ENCODE results near the gene C1QB.

Gene C1QB

DNA sequence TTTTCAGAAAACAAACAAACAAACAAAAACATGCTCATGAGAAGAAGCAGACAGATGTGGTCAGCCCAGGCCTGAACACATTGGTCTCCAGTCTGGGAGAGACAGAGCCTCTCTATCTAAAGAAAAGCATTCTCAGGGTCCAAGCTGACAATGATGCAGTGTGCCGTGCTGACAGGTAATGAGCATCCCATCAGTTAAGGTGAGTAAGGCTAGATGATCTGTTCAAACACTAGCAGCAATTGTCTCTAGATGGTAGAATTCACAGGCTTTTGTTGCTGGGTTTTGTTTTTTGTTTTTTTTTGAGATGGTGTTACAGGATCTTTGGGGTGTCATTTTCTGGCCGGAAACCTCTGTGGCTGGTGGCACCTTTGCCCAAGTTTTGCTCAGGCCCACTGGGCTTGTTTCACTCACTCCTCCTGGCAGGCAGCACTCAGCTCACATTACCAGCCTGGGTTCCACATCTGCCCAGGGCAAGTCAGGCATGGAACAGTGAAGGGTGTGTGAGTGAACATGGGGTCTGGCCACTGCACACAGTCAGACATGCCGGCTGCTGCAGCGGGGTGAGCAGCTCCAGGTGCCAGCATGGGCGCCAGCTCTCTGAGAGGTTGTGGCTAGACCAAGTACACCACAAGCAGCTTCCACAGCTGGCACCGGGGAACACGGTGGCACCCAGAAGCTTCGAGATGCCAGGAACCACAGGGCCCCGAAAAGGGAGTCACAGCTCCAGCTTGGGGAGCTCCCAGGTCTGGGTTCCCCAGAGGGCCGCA, 19.2 kb upstream of the C1QB start:
- no peak for DNase-seq (ENCODE audit: low spot score)

DNA sequence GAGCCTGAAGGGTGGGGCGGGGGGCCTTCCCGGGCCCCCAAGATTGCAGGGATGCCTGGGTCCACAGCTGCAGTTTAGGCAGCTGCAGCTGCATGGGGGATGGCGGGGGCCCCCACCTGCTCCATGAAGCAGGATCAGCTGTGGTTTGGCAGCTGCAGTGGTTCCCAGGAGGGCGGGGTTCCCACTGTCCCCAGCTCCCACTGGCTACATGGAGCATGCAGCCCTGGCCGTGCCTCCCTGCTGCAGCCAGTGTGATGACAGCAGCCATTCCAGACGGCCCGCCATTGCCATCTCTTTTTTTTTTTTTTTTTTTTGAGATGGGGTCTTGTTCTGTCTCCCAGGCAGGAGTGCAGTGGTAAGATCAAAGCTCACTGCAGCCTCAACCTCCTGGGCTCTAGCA, 17.6 kb upstream of the C1QB start:
- DNase-seq (ENCODE audit: low spot score), result no peak

DNA sequence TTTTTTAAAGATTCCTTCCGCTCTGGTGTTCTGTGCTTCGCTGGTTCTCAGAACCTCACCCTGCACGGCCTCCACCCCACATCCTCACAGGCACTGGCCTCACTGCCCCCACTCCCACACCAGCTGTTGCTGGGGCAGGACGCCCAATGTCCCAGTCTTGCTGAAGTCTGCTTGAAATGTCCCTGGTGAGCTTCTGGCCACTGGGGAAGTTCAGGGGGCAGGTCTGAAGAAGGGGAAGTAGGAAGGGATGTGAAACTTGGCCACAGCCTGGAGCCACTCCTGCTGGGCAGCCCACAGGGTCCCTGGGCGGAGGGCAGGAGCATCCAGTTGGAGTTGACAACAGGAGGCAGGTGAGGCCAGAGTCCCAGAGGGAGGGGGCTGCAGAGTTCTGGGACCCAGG, 16.7 kb upstream of the C1QB start, which contains the start of gene C1QA:
C1QA (plus strand) TSS at position 276 of the 400 bp plus-strand sequence. CDS start 989 bp downstream, outside the sequence.
- no peak for DNase-seq (ENCODE audit: low spot score)

DNA sequence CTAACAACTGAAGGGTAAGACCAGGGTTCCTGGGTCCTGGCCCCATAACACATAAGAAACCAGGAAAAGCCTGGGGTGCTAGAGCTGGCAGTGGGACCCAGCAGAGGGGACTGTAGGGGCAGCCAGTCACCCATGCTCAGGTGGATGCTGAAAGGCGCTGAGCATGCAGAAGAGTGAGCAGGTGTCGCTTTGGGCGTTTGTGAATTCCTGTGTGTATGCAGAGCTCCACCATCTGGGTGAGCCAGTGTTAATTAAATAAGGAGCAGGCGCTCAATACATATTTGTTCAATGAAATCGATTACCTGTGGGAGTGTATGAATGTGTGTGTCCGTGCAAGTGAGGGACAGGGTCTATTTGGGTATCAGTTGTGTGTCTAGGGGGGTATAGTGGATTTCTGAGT, 16.1 kb upstream of the C1QB start:
- DNase-seq (ENCODE audit: low spot score), result no peak

DNA sequence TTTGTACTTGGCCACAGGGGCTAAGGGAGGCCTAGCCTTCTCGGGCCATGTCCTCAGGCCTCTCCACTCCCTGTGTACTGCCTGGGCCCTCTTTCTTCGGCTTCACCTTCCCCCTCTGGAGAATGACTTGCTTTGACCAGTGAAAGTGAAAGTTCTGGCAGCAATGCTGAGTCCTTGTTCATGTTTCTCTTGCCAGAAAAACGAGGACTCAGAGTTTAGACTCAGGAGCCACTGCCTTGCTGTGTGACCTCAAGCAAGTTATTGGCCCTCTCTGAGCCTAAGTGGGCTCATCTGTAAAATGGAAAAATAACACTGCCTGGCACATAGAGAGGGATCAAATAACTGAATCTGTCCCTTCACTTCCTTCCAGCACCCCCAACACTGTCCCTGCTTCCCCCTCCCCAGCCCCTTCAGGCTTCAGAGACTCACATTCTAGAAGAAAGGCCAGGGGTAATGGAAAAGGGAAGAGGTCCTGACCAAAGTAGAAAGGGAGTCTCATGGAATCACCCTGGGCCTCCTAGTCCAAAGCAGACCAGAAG, 15.1 kb upstream of the C1QB start:
- no peak for DNase-seq (ENCODE audit: low spot score)

DNA sequence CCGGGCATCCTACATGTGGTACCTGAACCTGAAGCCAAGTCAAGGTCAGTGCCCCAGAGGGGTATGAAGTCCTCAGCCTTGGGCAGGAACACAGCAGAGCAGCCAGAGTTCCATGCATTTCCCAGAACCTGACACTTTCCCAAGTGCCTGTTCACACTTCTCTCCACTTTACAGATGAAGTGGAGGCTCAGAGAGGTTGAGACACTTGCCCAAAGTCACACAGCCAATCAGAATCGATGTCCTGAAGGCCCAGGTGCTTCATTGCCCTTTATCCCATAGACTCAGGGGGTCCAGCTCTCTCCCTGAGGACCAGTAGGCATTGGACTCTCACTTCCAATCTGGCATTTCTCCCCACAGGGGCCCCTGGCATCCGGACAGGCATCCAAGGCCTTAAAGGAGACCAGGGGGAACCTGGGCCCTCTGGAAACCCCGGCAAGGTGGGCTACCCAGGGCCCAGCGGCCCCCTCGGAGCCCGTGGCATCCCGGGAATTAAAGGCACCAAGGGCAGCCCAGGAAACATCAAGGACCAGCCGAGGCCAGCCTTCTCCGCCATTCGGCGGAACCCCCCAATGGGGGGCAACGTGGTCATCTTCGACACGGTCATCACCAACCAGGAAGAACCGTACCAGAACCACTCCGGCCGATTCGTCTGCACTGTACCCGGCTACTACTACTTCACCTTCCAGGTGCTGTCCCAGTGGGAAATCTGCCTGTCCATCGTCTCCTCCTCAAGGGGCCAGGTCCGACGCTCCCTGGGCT, 14.4 kb upstream of the C1QB start:
- no peak for DNase-seq (ENCODE audit: low spot score)

DNA sequence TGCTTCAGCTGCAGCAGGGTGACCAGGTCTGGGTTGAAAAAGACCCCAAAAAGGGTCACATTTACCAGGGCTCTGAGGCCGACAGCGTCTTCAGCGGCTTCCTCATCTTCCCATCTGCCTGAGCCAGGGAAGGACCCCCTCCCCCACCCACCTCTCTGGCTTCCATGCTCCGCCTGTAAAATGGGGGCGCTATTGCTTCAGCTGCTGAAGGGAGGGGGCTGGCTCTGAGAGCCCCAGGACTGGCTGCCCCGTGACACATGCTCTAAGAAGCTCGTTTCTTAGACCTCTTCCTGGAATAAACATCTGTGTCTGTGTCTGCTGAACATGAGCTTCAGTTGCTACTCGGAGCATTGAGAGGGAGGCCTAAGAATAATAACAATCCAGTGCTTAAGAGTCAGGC, 13.8 kb upstream of the C1QB start:
- DNase-seq (ENCODE audit: low spot score), result no peak

DNA sequence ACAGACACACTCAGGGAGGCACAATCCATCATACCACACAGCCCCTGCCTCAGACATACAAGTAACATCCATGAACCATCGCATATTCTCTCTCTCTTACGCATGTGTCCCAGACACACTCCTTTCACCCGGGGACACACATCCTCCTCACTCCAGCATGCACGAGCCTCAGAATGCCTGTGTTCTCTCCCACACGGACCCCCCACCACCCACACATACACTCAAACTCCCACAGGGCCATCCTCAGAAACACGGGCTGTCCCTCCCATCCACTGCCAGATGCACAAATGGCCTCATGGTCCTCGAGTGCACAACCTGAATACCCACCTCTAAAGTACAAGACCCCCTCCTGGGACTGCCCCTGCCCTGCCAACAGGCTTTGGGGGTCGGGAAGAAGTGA, 11.8 kb upstream of the C1QB start:
- DNase-seq (ENCODE audit: low spot score), result no peak

DNA sequence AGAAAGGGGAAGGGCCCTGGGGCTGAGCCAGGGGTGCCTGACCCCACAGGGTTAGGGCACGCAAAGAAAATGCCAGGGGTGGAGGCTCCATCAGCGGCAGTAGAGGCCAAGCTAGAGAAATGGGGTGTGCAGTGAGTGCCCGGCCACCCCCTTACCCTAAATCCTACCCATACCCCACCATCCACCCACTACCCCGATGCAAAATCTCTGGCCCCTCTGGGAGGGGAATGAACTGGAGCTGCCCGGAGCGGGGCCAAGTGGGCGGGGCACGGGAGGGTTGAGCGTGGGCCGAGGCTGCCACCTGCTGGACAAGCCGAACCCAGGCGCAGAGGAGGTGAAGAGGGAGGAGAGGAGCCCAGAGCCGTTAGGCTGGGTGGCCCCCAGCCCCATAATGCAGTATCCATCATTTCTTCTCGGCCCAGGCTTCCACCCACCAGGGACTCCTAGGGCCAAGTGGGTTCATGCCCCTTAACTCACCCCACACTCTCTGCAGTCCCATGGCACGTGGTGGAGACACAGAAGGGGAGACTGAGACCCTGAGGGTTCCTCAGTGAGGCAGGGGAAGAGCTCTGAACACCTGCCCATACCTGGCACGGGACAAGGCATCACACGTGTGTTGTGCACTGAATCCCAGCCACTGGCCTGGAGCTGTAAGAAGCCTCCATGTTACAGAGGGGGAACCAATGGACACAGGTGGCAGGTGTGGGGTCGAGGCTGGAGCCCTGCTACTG, 11.0 kb upstream of the C1QB start:
- peak; percentile 49 for DNase-seq (ENCODE audit: low spot score)

DNA sequence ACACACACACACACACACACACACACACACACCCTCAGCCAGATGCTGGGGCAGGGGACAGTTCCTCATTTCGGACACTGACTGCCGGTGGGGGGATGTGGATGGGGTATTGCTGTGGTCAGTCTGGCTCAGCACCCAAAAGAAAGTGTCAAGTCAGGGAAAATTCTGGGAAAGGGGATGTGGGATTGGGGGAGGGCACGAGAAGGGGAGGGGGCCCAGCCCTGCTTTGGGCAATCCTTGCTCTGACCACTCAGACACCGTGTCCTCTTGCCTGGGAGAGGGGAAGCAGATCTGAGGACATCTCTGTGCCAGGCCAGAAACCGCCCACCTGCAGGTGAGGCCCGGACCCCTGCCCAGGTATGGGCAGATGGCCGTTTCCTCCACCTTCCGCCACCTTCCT, 9.7 kb upstream of the C1QB start, which contains the start of gene C1QC:
C1QC (plus strand) TSS at position 253 of the 400 bp plus-strand sequence. CDS start 391 bp downstream, outside the sequence.
- DNase-seq (ENCODE audit: low spot score), result no peak

DNA sequence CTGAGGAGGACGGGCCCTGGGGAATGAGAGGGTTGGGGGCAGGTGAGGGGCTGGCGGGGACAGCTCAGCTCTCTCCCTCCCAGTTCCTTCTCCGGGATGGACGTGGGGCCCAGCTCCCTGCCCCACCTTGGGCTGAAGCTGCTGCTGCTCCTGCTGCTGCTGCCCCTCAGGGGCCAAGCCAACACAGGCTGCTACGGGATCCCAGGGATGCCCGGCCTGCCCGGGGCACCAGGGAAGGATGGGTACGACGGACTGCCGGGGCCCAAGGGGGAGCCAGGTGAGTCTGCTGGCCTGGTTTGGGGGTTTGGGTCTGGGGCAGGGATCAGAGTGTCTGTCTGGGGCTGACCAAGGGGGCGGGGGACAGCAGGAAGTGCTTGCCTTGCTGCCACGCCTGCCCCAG, 9.1 kb upstream of the C1QB start:
- DNase-seq (ENCODE audit: low spot score), result no peak

DNA sequence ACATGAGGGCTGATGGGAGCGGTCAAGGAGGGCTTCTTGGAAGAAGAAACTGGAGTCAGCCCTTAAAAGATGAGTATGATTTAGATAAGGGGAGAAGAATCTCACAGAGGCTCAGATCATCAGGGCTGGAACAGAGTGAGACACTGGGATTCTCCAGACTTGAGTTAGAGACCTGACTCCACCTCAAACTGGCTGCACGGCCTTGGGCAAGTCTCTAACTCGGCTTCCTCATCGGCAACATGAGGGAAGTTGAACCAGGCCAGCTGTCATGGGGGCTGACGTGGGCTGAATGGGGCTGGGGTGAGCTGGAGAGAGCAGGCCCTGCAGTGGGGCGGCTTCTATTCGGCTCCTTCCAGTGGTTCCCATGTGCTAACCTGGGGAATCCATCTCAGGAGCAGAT, 7.1 kb upstream of the C1QB start:
- no peak for DNase-seq (ENCODE audit: low spot score)

DNA sequence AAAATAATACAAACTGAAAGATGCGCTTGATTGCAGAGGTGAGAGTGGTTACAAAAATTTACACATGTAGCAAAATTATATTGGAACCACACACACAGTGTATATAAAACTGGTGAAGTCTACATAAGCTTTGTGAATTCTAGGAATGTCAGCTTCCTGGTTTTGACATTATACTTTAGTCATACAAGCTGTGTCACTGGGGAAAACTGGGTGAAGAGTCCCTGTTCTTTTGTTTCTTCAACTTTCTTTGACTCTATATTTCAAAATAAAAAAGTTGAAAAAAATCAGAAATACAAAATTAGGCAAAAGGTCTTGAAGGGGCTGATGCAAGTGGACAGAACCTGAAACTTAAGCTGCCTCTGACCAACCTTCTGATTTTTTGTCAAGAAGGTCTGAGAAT, 6.7 kb upstream of the C1QB start:
- no peak for DNase-seq (ENCODE audit: low spot score)

DNA sequence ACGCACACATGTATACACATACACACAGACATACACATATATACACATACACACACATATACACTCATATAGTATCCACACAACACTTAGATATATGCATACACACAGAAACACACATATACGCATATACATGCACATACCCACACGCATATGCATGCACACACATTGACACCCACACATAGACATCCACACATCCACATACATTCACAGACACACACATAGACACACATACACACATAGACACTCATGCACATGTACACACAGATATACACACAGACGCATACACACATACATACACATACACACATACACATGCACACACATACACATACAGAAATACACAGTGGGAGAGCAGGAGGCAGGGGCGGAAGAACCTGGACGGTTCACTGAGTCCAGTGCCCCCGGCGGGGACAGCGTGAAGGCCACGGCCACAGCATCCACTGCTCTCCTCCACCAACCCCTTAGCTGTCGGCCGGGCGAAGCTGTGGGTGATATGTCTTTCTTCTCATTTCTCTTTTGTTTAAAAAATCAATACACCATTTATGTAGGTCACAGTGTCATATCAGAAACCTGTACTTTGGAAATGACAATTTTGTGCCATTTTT, 2.8 kb upstream of the C1QB start:
- DNase-seq (ENCODE audit: low spot score), result no peak

DNA sequence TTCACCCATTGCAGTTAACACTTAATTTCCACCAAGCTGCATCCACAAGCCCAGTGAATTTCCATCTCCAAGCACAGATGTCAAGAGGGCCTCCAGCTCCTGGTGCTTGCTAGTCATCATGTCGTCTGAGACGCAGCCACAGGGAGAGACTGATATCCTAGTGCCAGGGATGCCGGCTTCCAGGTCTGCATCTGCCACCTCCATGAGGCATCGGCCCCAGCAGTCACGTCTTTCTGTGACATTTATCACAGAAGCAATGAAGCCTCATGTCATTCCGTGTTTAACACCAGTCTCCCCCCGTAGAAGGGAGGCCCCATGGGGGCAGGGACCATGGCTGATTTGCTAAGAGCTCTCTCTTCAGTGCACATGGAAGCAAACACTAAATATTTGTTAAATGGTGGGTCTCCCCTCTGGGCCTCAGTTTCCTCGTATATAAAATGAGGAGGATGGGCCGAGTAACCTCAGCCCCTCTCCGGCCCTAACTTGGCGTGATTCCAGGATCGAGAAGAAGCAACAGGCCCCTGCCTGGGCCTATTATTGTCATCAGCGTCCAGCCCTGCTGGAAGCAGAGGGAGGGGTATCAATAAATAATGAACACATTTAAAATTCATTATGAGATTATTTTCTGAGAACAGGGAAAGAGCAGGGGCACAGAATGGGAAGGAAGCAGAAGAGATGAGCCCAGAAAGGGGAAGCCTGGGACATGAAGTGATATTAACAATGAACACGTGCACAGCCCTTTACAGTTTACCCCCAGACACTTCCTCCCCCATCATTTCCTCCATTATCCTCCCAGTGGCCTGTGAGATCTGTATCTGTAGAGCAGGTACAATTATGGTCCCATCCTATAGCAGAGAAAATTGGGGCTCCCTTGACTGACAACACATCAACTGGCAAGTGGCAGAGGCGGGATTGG, 837 bp upstream of the C1QB start:
- no peak for DNase-seq (ENCODE audit: low spot score)

DNA sequence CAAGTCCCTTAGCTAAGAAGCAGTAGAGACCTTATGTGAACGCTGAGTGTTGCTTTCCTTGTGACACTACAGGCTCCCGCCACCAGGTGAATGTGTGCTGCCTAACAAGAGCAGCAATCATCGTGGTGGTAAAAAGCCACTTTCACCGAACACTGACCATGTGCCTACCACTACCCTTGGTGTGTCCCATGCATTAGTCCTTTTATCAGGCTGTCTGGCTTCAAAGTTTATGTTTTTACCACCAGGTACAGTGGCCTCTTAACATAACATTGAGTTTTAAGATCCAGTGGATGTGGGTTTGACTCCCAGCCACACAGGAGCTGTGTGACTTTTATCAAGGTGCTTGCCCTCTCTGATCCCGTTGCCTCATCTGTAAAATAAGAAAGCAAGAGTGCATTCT, 1.7 kb downstream of the C1QB start:
- no peak for DNase-seq (ENCODE audit: low spot score)

DNA sequence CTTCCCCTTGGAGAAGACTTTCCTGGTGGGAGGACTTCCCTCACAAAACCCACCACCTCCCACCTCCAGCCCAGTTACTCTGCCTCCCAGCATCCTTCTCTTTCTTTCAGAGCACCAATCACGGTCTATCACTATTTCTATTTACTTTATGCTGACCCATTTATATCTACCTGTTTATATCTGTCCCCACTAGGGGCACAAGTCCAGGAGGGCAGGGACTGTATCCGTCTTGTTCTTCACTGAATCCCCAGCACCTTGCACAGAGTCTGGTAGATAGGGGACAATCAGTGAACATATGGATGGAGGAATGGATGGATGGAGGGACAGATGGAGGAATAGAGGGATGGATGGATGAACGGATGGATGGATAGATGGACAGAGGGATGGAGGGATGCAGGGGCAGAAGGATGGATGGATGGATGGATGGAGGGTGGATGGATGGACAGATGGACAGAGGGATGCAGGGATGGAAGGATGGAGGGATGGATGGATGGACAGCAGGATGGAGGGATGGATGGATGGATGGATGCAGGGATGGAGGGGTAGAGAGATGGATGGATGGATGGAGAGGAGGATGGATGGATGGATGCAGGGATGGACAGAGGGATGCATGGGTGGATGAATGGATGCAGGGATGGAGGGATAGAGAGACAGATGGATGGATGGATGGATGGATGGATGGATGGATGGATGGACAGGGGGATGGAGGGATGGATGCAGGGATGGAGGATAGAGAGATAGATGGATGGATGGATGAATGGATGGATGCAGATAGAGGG, 5.5 kb downstream of the C1QB start:
- DNase-seq (ENCODE audit: low spot score), result no peak

DNA sequence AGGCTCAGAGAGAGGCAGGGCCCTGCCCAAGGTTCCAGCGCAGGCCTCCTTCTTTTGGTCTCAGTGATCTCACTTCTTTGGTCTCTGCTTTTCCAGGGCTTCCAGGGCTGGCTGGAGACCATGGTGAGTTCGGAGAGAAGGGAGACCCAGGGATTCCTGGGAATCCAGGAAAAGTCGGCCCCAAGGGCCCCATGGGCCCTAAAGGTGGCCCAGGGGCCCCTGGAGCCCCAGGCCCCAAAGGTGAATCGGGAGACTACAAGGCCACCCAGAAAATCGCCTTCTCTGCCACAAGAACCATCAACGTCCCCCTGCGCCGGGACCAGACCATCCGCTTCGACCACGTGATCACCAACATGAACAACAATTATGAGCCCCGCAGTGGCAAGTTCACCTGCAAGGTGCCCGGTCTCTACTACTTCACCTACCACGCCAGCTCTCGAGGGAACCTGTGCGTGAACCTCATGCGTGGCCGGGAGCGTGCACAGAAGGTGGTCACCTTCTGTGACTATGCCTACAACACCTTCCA, 7.7 kb downstream of the C1QB start:
- DNase-seq (ENCODE audit: low spot score), result no peak

DNA sequence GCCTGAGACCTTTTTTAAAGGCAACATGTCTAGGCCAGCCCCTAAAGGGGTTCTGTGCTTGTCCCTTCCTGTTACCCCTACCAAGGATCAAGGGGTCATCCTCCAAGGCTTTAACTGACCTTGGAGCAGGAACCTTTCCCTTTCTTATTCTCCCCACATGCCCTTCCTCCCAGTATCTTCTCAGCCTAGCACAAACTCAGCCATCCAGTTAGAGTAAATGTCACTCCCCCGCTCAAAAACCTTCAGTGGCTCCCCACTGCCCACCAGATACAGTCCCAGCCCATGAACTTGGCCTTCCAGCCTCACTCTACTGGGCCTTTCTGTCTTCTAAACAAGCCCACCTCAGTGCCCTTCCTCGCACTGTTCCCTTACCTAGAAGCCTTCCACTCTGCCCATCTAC, 8.8 kb downstream of the C1QB start:
- DNase-seq (ENCODE audit: low spot score), result no peak

DNA sequence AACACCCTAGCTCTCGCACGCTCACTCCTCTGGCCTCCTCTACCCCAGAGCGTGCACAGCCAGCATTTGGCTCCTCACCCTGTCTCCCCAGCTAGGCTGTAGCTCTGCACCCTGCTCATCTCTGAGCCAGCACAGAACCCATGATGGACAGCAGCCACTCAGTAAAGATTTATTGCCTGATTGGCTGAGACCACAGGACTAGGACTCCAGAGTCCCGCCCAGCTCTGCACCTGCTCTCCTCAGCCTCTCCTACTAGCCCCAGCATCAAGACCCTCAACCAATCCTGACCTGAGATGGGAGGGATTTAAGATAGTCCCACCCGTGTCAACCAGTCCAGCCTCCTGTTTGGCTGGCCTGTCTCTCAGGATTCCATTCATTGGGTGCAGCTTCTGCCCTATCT, 9.3 kb downstream of the C1QB start:
- DNase-seq (ENCODE audit: low spot score), result no peak

Measured in CD4-positive, alpha-beta T cell treated with Interleukin-6 at 100 ng/mL for 8 hours (primary cell).